Bronchial epithelial cell (primary cell): Measurements from ENCODE around the gene EFNA5. TPM values are rescaled to one million over a fixed set of nuclear protein-coding genes. Genes with fewer than 3 reads are reported as not detected.

Experiments used
- DNase-seq: peaks from one replicate; pipeline ENCODE4 v3.0.0-alpha.2; 2010; ENCODE audit warnings: low read depth
- FAIRE-seq: peaks from 2 replicates; lab custom pipeline; 2011; peaks lifted over from hg19 to GRCh38; lab: Jason Lieb, UNC
- H3K27me3 ChIP-seq: 2 replicates; pipeline ENCODE4 v1.5.1; 2011; ENCODE audit warnings: low read length; ENCODE audit not compliant: control insufficient read depth, insufficient read depth
- H3K36me3 ChIP-seq: 2 replicates; pipeline ENCODE4 v1.5.1; 2011; ENCODE audit warnings: low read length; ENCODE audit not compliant: control insufficient read depth, insufficient read depth
- H3K4me3 ChIP-seq: 2 replicates; pipeline ENCODE4 v1.5.1; 2011; ENCODE audit warnings: mild to moderate bottlenecking, low read depth, low read length, control low read depth
- CTCF ChIP-seq: IDR thresholded peaks from 2 replicates; pipeline ENCODE4 v1.5.1; 2011; ENCODE audit warnings: mild to moderate bottlenecking, moderate library complexity, low read length, control low read depth, inconsistent platforms; ENCODE audit not compliant: insufficient read depth, severe bottlenecking
- total RNA-seq: library from RNA; depleted of rRNA; stranded (reverse); fragments of >200 nt; gene quantifications from 2 replicates; pipeline ENCODE4 v1.2.1, GENCODE V29; 2014

The EFNA5 gene
- total RNA-seq, 1 donor from 2014 or later = 3.9 TPM

- no peak overlapping the region for H3K4me3 ChIP-seq
- DNase-seq (no peak), FAIRE-seq (no peak)
- TF ChIP-seq CTCF = no peak
- no peaks in the 10 kb centered on the region for H3K27me3 ChIP-seq
- H3K36me3 ChIP-seq = no peaks in the 10 kb centered on the region
These were observed 130.9 kb downstream of the EFNA5 start for GRCh38 chr5:107539726-107540330.

DNA sequence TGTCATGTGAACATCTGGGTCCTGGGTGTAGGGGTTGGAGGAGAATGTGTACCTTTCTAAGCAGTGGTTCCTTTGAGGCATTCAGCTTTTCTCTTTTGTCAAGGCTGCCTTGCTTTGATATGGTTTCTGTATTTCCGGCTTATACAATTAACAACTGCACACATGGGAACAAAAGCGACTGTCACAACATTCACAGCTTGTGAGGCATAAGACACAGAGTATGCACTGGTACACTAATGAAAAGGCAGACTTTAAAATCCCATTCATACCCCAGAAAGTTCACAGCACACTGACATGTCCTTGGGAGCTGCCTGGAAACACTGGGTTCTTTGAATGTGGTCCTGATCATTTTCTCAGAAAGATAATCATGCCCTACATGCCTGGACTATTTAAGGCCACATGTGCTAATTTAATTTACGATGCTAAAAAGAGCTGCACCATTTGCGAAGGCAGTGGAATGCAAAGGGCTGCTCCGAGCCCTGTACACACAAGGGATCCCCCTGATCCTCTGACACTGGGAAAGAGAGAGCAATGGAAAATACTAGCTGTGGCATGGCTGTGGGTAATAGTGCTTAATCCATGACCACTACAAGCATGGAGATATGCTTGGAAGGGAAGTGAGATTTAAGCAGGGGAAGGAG lies 131.8 kb downstream of the EFNA5 start:
- H3K36me3 ChIP-seq = no peaks in the 10 kb centered on the region
- H3K27me3 ChIP-seq = no peaks in the 10 kb centered on the region
- DNase-seq = no peak
- no peak overlapping the region for H3K4me3 ChIP-seq
- TF ChIP-seq CTCF = no peak
- FAIRE-seq = no peak

GRCh38 chr5:107538331-107538730 lies 132.4 kb downstream of the EFNA5 start:
- no peak overlapping the region for H3K4me3 ChIP-seq
- DNase-seq = no peak
- no peak for FAIRE-seq
- H3K36me3 ChIP-seq = no peaks in the 10 kb centered on the region
- TF ChIP-seq CTCF = no peak
- no peaks in the 10 kb centered on the region for H3K27me3 ChIP-seq

- FAIRE-seq = no peak
- no peaks in the 10 kb centered on the region for H3K36me3 ChIP-seq
- DNase-seq = no peak
- no peak overlapping the region for H3K4me3 ChIP-seq
- no peaks in the 10 kb centered on the region for H3K27me3 ChIP-seq
- TF ChIP-seq CTCF = no peak
These were observed 134.9 kb downstream of the EFNA5 start for GRCh38 chr5:107535849-107536248.

DNA sequence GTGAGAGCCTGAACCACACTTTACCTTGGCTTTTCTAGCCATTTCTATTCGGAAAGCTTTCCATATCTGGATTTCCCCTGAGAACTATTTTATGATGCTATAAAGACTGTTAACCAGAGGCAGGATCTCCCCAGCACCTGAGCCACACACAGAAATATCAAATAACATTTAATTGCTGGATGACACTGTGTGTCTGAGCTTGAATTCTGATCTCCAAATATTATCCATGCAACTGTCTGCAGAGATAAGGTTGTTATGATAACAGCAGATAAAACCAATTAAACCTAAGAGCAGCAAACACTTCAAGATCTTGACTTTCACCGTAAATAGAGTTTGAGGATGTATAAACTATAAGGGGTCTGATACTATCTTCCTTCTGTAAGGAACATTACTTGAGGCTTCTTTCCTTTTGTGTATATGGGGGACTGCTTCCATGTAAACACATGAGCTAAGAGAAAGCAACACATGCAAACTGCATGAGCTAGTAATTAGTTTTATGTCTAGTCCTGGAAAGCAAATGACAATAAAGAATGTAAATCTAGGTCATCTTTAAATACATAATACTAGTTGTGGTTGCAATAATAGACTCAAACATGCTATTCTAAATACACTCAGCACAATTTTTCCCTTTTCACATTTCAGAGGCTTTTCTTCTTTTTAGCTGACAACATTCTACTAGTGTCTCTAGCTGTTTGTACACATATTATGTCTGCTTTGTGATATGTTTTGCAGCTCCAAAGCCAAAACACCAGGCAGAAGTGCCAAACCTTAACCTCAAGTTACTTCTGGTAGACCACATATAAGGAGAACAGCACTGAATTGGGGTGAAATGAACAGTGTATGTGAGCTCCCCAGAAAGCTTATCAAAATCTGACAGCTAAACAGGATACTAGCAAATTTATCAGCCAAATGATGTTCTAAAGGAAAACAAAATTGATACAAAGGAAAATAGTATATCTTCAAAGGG lies 136.5 kb downstream of the EFNA5 start:
- Histone ChIP-seq H3K4me3 (no peak overlapping the region), H3K36me3 (no peaks in the 10 kb centered on the region), H3K27me3 (no peaks in the 10 kb centered on the region)
- DNase-seq = no peak
- TF ChIP-seq CTCF = no peak
- FAIRE-seq = no peak
